GM21360 (cell line): ENCODE data around the gene IL12RB2.
"Not testable (repeated sequence)": the region's sequence is repeated elsewhere in the genome, so short reads cannot be mapped to it uniquely, and the experiment has no call there.

ENCODE experiments used
- ATAC-seq: cut with Tn5 transposase; IDR thresholded peaks from one replicate; pipeline ENCODE4 v1.9.1; 2021; ENCODE audit warnings: mild to moderate bottlenecking, moderate library complexity; ENCODE audit not compliant: unreplicated experiment

The IL12RB2 gene

GRCh38 chr1:67390041-67390887 is 82.6 kb downstream of the IL12RB2 start:
- no peak for ATAC-seq

- ATAC-seq, result no peak
Observed at GRCh38 chr1:67393240-67393639, 85.6 kb downstream of the IL12RB2 start.

- no peak for ATAC-seq
Observed at GRCh38 chr1:67393737-67394136, 86.1 kb downstream of the IL12RB2 start.

GRCh38 chr1:67394548-67394947 is 86.9 kb downstream of the IL12RB2 start:
- no peak for ATAC-seq

- no peak for ATAC-seq
Observed at GRCh38 chr1:67399199-67399993, 91.7 kb downstream of the IL12RB2 start.

GRCh38 chr1:67400029-67400786 is 92.5 kb downstream of the IL12RB2 start:
- ATAC-seq, result not testable (repeated sequence)

GRCh38 chr1:67401443-67401842 is 93.8 kb downstream of the IL12RB2 start:
- ATAC-seq, result no peak

- no peak for ATAC-seq
Observed at GRCh38 chr1:67404212-67404620, 96.5 kb downstream of the IL12RB2 start.

- ATAC-seq, result no peak
Observed at GRCh38 chr1:67405473-67406245, 98.0 kb downstream of the IL12RB2 start.

GRCh38 chr1:67407498-67407897 is 99.8 kb downstream of the IL12RB2 start:
- no peak for ATAC-seq

GRCh38 chr1:67408148-67408547 is 100.5 kb downstream of the IL12RB2 start:
- no peak for ATAC-seq

GRCh38 chr1:67413101-67413500 is 105.4 kb downstream of the IL12RB2 start:
- ATAC-seq, result not testable (repeated sequence)

GRCh38 chr1:67414574-67414973 is 106.9 kb downstream of the IL12RB2 start:
- no peak for ATAC-seq

- no peak for ATAC-seq
Observed at GRCh38 chr1:67415041-67415440, 107.4 kb downstream of the IL12RB2 start.

GRCh38 chr1:67417733-67418132 is 110.1 kb downstream of the IL12RB2 start:
- not testable (repeated sequence) for ATAC-seq

GRCh38 chr1:67418839-67419586 is 111.3 kb downstream of the IL12RB2 start:
- no peak for ATAC-seq

GRCh38 chr1:67420835-67421492 is 113.3 kb downstream of the IL12RB2 start:
- ATAC-seq, result no peak

GRCh38 chr1:67427465-67427864 is 119.8 kb downstream of the IL12RB2 start:
- ATAC-seq, result no peak

- no peak for ATAC-seq
Observed at GRCh38 chr1:67427947-67428346, 120.3 kb downstream of the IL12RB2 start.
